Activated naive CD4-positive, alpha-beta T cell treated with anti-CD3 and anti-CD28 coated beads, Interleukin-2, amount 10 ng/mL, durations not matched to agents 7 days and 5 days (primary cell): ENCODE data around the gene LAMC1.

ENCODE experiments used
- CTCF ChIA-PET: fragments of 350-600 bp; sonication (Branson Sonifier 250); formaldehyde crosslinking; loops from one replicate; lab custom pipeline; 2021; ENCODE audit warnings: antibody characterized with exemption; lab: Charles Lee
- DNase-seq: peaks from one replicate; pipeline ENCODE4 v3.0.0-alpha.2; 2020
- H3K27ac Mint-ChIP-seq: one replicate; pipeline ENCODE4 v1.8.0; 2021; ENCODE audit warnings: mild to moderate bottlenecking, moderate library complexity, mixed read lengths
- H3K27me3 Mint-ChIP-seq: one replicate; pipeline ENCODE4 v1.8.0; 2021; ENCODE audit warnings: mild to moderate bottlenecking, mixed read lengths
- H3K36me3 Mint-ChIP-seq: one replicate; pipeline ENCODE4 v1.8.0; 2021; ENCODE audit warnings: mixed read lengths
- H3K4me1 Mint-ChIP-seq: one replicate; pipeline ENCODE4 v1.8.0; 2021; ENCODE audit warnings: mixed read lengths
- H3K4me3 Mint-ChIP-seq: one replicate; pipeline ENCODE4 v1.8.0; 2021; ENCODE audit warnings: mild to moderate bottlenecking, moderate library complexity, mixed read lengths
- H3K9me3 Mint-ChIP-seq: one replicate; pipeline ENCODE4 v1.8.0; 2021; ENCODE audit warnings: mixed read lengths

The LAMC1 gene

DNA sequence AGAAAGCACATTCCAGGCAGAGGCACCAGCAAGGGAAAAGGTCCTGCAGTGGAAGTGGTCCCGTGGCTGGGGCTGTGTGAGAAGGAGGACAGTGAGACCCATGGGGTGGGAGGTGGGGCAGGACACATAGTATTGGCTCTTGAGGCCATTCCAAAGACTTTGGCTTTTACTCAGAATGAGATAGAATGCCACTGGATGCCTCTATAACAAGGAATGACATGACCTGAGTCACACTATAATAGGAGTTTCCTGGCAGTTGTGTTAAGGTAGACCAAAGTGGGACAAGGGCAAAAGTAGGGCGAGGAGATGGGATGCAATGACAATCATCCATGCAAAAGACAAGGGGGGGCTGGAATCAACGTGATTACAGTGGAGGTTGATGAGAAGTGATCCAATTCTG is 138.2 kb downstream of the LAMC1 start:
- H3K4me1 Mint-ChIP-seq: no peaks in the 10 kb centered on the region
- CTCF ChIA-PET: interaction anchor here (0.6 kb wide), 1 partner anchor 26 kb away, joined by 3 read pairs; no protein-coding TSS in a partner anchor
- no peak overlapping the region for H3K4me3 Mint-ChIP-seq

DNA sequence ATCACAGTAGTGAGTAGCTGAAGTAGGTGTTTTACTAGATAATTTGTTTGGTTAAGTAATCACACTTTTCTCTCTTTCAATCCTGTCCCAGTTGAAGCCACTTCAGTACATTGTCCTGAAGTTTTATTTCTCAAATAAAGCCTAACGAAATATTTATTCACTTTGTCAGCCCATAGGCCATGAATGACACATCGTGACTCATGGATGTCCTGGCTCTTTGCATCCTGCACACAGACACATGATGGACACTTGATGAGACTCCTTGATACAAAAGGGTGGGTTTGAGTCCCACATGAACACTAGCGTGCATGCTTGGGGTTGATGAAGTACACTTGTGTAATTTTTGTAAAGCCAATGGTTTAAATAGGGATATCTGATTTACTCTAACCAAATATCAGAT is 140.1 kb downstream of the LAMC1 start:
- CTCF ChIA-PET: no interaction called here
- Mint-ChIP-seq H3K4me1 (no peaks in the 10 kb centered on the region), H3K9me3 (no peaks in the 10 kb centered on the region), H3K27me3 (no peaks in the 10 kb centered on the region), H3K27ac (no peak overlapping the region), H3K36me3 (no peaks in the 10 kb centered on the region), H3K4me3 (no peak overlapping the region)
- no peak for DNase-seq

More for the DNA sequence above, 138.2 kb downstream of the LAMC1 start:
- Mint-ChIP-seq H3K27ac (no peak overlapping the region), H3K27me3 (no peaks in the 10 kb centered on the region), H3K9me3 (no peaks in the 10 kb centered on the region), H3K36me3 (no peaks in the 10 kb centered on the region)
- no peak for DNase-seq

GRCh38 chr1:183164340-183164739 is 141.1 kb downstream of the LAMC1 start:
- H3K36me3 Mint-ChIP-seq: no peaks in the 10 kb centered on the region
- DNase-seq: no peak
- no peaks in the 10 kb centered on the region for H3K27me3 Mint-ChIP-seq
- H3K27ac Mint-ChIP-seq: no peak overlapping the region
- no peaks in the 10 kb centered on the region for H3K9me3 Mint-ChIP-seq
- no peak overlapping the region for H3K4me3 Mint-ChIP-seq
- CTCF ChIA-PET: no interaction called here
- H3K4me1 Mint-ChIP-seq: no peaks in the 10 kb centered on the region

DNA sequence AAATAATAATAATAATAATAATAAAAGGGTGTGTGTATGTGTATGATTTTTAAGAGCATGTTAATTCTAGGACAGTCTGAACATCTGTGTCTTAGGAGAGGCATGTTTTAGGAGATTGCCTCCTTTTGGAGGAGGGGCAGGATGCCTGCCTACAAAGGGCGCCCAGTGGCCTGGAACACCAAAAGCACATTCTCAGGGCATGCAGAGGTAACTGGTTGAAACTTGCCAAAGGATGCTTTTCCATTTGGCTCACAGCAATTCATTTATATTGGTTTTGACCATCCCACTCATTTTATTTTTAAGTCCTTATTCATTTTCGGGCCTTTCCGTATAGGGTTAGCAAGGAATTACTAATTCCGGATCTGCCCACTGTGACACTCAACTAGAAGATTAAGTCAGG is 141.7 kb downstream of the LAMC1 start:
- Mint-ChIP-seq H3K4me3 (no peak overlapping the region), H3K36me3 (no peaks in the 10 kb centered on the region), H3K9me3 (no peaks in the 10 kb centered on the region), H3K4me1 (no peaks in the 10 kb centered on the region), H3K27me3 (peaks cover 1% of the 10 kb centered on the region), H3K27ac (no peak overlapping the region)
- CTCF ChIA-PET: no interaction called here
- DNase-seq: no peak

DNA sequence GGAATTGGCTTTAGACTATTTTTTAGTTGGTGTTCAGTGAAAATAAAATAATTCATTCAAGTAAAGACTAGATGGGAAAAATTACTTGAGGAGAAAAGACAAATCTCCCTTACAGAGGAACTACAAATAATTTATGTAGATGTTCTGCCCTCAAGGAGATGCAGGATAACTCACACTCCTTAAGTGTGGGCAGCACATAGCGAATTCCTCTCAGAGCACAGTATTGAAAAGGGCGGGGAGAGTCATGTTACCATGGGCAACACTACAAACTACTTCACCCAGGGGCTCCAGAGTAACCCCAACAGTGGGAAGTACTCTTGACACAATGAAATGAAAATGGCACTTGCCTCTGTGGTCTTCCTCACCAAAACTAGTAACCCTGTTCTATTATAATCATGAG is 142.2 kb downstream of the LAMC1 start:
- no peak overlapping the region for H3K4me3 Mint-ChIP-seq

GRCh38 chr1:183166454-183166853 is 143.2 kb downstream of the LAMC1 start:
- Mint-ChIP-seq H3K4me1 (no peaks in the 10 kb centered on the region), H3K27me3 (peaks cover 4% of the 10 kb centered on the region), H3K36me3 (no peaks in the 10 kb centered on the region), H3K4me3 (no peak overlapping the region), H3K27ac (no peak overlapping the region), H3K9me3 (no peaks in the 10 kb centered on the region)
- CTCF ChIA-PET: no interaction called here
- DNase-seq: no peak

More for the DNA sequence above, 142.2 kb downstream of the LAMC1 start:
- no peaks in the 10 kb centered on the region for H3K9me3 Mint-ChIP-seq
- H3K27ac Mint-ChIP-seq: no peak overlapping the region
- H3K27me3 Mint-ChIP-seq: peaks cover 4% of the 10 kb centered on the region
- no peaks in the 10 kb centered on the region for H3K4me1 Mint-ChIP-seq
- DNase-seq: no peak
- no peaks in the 10 kb centered on the region for H3K36me3 Mint-ChIP-seq
- CTCF ChIA-PET: no interaction called here

DNA sequence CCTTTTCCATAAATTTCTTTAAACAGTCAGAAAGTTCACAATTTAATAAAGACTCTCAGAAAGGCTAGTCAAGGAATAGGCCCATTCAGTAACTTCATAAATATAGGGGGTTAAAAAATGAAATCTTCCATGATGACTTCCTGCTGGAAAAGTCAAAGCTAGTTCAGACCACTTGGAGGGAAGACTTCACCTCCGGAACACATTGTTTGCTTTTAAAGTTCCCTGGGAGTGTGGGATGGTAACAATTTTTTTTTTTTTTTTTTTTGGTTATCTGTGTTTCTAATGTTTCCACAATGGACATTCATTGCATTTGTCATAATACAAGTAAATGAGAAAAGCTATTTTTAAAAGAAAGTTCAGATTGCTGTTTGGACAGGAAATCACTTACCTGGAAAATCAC is 144.5 kb downstream of the LAMC1 start:
- DNase-seq: no peak
- Mint-ChIP-seq H3K27me3 (peaks cover 12% of the 10 kb centered on the region), H3K36me3 (no peaks in the 10 kb centered on the region), H3K27ac (no peak overlapping the region), H3K9me3 (no peaks in the 10 kb centered on the region), H3K4me1 (no peaks in the 10 kb centered on the region), H3K4me3 (no peak overlapping the region)
- CTCF ChIA-PET: interaction anchor here (0.6 kb wide), 1 partner anchor 602 kb away, joined by 3 read pairs; no protein-coding TSS in a partner anchor

DNA sequence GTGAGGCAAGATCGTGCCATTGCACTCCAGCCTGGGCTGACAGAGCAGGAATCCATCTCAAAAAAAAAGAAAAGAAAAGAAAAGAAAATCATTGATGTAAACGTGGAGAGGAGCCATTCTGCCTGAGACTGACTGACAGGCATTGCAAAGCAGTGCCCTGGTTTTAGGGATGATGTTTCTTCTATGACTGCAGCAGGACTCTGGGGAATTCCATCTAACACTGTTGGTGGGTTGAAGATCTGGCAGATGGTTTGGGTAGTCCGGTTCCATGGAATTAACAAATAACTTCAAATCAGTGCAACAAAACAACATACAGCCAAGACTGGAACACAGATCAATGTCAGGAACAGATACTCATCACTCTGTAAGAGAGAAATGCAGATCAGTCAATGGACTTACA is 145.1 kb downstream of the LAMC1 start:
- H3K27me3 Mint-ChIP-seq: peaks cover 12% of the 10 kb centered on the region
- H3K27ac Mint-ChIP-seq: no peak overlapping the region
- H3K4me1 Mint-ChIP-seq: no peaks in the 10 kb centered on the region
- CTCF ChIA-PET: no interaction called here
- no peak for DNase-seq
- H3K36me3 Mint-ChIP-seq: no peaks in the 10 kb centered on the region
- H3K9me3 Mint-ChIP-seq: no peaks in the 10 kb centered on the region
- no peak overlapping the region for H3K4me3 Mint-ChIP-seq

DNA sequence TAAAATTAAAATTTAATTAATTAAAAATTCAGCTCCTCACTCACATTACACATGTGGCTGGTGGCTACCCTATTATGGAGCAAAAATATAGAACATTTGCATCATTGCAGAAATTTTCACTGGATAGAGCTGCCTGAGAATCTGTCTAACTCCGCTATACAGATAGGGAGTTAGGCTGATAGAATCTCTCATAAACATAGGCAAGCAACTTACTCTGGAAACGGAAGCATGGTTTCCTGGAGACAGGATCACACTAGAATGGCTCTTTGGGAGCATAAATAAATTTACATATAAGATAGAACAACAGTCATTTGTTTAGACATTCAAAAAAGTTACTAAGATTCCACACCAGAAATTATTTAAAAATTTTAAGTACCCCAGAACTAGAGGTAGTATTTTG is 150.6 kb downstream of the LAMC1 start:
- CTCF ChIA-PET: no interaction called here
- no peaks in the 10 kb centered on the region for H3K9me3 Mint-ChIP-seq
- H3K27me3 Mint-ChIP-seq: peaks cover 16% of the 10 kb centered on the region
- no peaks in the 10 kb centered on the region for H3K4me1 Mint-ChIP-seq
- no peaks in the 10 kb centered on the region for H3K36me3 Mint-ChIP-seq
- H3K27ac Mint-ChIP-seq: no peak overlapping the region
- no peak overlapping the region for H3K4me3 Mint-ChIP-seq
- no peak for DNase-seq

GRCh38 chr1:183175631-183176030 is 152.4 kb downstream of the LAMC1 start:
- CTCF ChIA-PET: no interaction called here
- Mint-ChIP-seq H3K36me3 (no peaks in the 10 kb centered on the region), H3K27me3 (peaks cover 20% of the 10 kb centered on the region), H3K4me1 (no peaks in the 10 kb centered on the region), H3K9me3 (no peaks in the 10 kb centered on the region), H3K4me3 (no peak overlapping the region), H3K27ac (no peak overlapping the region)
- DNase-seq: no peak

- no peak for DNase-seq
- Mint-ChIP-seq H3K9me3 (no peaks in the 10 kb centered on the region), H3K4me1 (peaks cover 2% of the 10 kb centered on the region), H3K27me3 (peaks cover 11% of the 10 kb centered on the region), H3K36me3 (no peaks in the 10 kb centered on the region), H3K4me3 (no peak overlapping the region), H3K27ac (no peak overlapping the region)
- CTCF ChIA-PET: no interaction called here
Observed at GRCh38 chr1:183178545-183178944, 155.3 kb downstream of the LAMC1 start.

DNA sequence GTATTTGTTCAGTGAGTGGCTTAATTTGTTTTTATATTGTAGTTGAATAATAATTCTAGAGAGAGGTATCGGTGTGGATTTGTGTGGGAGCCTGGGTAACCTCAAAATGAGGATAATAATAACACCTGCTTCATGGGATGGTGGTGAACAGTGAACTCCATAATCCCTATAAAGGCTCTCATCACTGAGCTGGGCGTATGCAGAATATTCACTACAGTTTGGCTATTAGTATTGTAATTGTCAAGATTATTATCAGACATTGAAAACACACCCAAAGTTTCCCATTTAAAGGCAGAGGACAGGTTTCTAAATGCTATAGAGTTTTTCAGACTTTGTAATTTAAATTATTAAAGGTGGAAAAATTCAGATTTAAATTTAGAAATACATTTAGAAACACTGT is 155.8 kb downstream of the LAMC1 start:
- H3K27me3 Mint-ChIP-seq: peaks cover 11% of the 10 kb centered on the region

GRCh38 chr1:183180218-183180617 is 157.0 kb downstream of the LAMC1 start:
- H3K4me1 Mint-ChIP-seq: peaks cover 2% of the 10 kb centered on the region
- no peak for DNase-seq
- H3K27ac Mint-ChIP-seq: no peak overlapping the region
- H3K27me3 Mint-ChIP-seq: peaks cover 11% of the 10 kb centered on the region
- no peaks in the 10 kb centered on the region for H3K9me3 Mint-ChIP-seq
- CTCF ChIA-PET: no interaction called here
- H3K4me3 Mint-ChIP-seq: no peak overlapping the region
- H3K36me3 Mint-ChIP-seq: no peaks in the 10 kb centered on the region

More for the DNA sequence above, 155.8 kb downstream of the LAMC1 start:
- no peak for DNase-seq
- H3K4me3 Mint-ChIP-seq: no peak overlapping the region
- no peaks in the 10 kb centered on the region for H3K36me3 Mint-ChIP-seq
- H3K27ac Mint-ChIP-seq: no peak overlapping the region
- CTCF ChIA-PET: no interaction called here
- H3K4me1 Mint-ChIP-seq: peaks cover 2% of the 10 kb centered on the region
- no peaks in the 10 kb centered on the region for H3K9me3 Mint-ChIP-seq

DNA sequence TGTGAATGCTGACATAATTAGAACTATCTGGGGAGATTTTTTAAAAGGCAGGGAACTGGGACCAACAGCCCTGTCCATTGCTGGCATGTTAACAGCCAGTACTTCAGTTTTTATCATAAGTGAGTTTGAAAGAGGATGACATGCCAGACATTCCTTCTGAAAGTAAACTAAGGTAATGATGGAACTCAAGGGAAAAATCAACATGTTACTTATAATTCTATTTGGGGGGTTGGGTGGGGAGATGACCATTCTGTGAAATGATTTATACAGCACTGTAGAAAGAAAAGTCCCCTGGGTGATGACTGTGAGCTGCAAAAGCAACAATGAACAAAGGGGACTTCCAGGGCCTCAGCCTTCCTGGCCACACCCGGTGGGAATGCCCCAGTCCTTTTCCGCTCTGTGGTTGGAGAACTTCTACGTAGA is 157.4 kb downstream of the LAMC1 start:
- Mint-ChIP-seq H3K27ac (no peak overlapping the region), H3K36me3 (no peaks in the 10 kb centered on the region), H3K9me3 (no peaks in the 10 kb centered on the region), H3K4me1 (peaks cover 4% of the 10 kb centered on the region), H3K27me3 (peaks cover 15% of the 10 kb centered on the region), H3K4me3 (no peak overlapping the region)
- DNase-seq: no peak
- CTCF ChIA-PET: no interaction called here

DNA sequence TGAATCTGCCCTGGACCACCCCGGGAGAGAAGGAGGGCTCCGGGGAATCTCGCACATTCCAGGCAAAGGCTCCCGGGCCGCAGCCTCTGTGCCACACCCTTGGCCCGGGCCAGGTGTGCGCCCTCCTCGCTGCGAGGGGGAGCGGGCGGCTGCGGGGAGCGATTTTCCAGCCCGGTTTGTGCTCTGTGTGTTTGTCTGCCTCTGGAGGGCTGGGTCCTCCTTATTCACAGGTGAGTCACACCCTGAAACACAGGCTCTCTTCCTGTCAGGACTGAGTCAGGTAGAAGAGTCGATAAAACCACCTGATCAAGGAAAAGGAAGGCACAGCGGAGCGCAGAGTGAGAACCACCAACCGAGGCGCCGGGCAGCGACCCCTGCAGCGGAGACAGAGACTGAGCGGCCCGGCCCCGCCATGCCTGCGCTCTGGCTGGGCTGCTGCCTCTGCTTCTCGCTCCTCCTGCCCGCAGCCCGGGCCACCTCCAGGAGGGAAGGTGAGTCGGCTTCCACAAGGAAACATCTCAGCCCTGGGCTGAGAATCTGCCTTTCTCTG is 162.8 kb downstream of the LAMC1 start, which contains the start of gene LAMC2:
Gene LAMC2 (plus strand): TSS at position 324 of the 550 bp plus-strand sequence. CDS start 89 bp downstream, at position 413.
- no peaks in the 10 kb centered on the region for H3K9me3 Mint-ChIP-seq
- peaks cover 4% of the 10 kb centered on the region for H3K4me1 Mint-ChIP-seq
- H3K27me3 Mint-ChIP-seq: peaks cover 36% of the 10 kb centered on the region
- H3K27ac Mint-ChIP-seq: no peak within 1 kb of the TSS
- DNase-seq: peak; percentile 30
- H3K36me3 Mint-ChIP-seq: no peaks in the 10 kb centered on the region
- H3K4me3 Mint-ChIP-seq: peak within 1 kb of the TSS; percentile 30
- CTCF ChIA-PET: interaction anchor here (0.6 kb wide), 1 partner anchor 221 kb away, joined by 3 read pairs; no protein-coding TSS in a partner anchor
